Fibroblast of lung (primary cell): ENCODE results near the gene RPRD1B.

Experiments used
- CTCF ChIP-seq, 2 donors: IDR thresholded peaks in 1 of 2; conservative IDR thresholded peaks in 1 of 2; 1 replicate in 1 of 2; 2 replicates in 1 of 2; pipeline ENCODE4 v1.5.1; 2011 to 2012; ENCODE audit warnings: low read length in 2 of 2, control low read depth in 1 of 2, inconsistent platforms in 1 of 2, low read depth in 1 of 2, mild to moderate bottlenecking in 1 of 2
- EZH2 ChIP-seq: IDR thresholded peaks from 2 replicates; pipeline ENCODE4 v1.5.1; 2012; ENCODE audit warnings: low read length, control low read depth, mild to moderate bottlenecking; ENCODE audit errors: missing control alignments

- TF ChIP-seq CTCF (conservative IDR thresholded peaks at IDR 0.05 in 1 of 2, IDR thresholded peaks at IDR 0.05 in 1 of 2; ENCODE audit: low read depth in 1 of 2, low read length in 2 of 2) (no peak), EZH2 (no peak)
Observed at GRCh38 chr20:38036366-38036765, 2.8 kb downstream of the RPRD1B start.
